Muscle of back (tissue), 11 donors: ENCODE measurements around the gene ADCY4. TPM values are rescaled to one million over a fixed set of nuclear protein-coding genes. Genes with fewer than 3 reads are reported as not detected.

Experiments used
- DNase-seq, 3 donors: peaks; one replicate each; pipeline versions ENCODE4 v3.0.0 to v3.0.0-alpha.2; 2013
- polyA plus RNA-seq, 10 donors: library from polyadenylated mRNA; unstranded; fragments of 120-200 nt; gene quantifications; one replicate each; pipeline ENCODE4 v1.2.1, GENCODE V29; 2013; ENCODE audit not compliant: insufficient read length in 10 of 10

ADCY4 gene
- polyA plus RNA-seq, 10 donors = 8.5 to 23.7 (median 14.3) TPM

GRCh38 chr14:24299255-24300191 is 35.3 kb downstream of the ADCY4 start, which contains the start of the genes DHRS1 and NOP9:
Gene DHRS1 (minus strand): TSS chr14:24299780. CDS start chr14:24299106, 674 bp downstream.
Gene NOP9 (plus strand): TSS chr14:24299850. CDS start chr14:24299955, 105 bp downstream.
- DNase-seq = peak; percentile 87 to 95 (median 93)

- DNase-seq = no peak
Measured at GRCh38 chr14:24298892-24299254, 36.0 kb downstream of the ADCY4 start.

DNA sequence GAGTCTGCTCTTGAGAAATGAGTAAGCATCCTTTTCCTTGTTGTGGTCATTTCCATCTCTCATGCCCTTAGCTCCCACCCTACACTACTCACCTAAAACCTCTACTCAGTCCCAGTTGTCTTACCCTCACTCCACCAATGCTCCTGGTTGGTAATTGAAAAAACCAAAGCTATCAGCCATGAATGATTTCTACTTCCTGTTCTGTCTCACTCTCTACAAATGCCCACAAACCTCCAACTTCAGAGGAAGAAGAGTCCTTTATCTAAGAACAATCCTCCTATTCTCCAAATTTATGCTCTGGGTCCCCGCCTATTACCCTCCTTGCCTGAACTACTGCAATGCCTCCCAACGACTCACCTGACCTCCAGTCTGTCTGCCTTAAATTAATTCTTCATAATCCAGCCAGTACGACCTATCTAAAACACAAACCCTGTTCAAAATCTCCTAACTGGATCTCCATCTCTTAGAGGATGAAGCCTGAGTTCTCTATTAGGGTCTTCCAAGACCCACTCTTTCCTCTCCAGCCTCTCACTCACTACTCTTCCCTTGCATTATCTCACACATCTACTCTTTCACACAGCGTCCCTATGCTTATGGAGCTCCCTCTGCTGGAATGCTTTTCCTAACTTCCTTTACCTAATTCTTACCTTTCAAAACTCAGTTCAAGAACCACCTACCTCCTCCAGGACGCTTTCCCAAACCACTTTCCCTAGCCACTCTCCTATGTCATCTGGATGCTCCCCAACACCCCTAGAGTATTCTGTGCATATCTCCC is 37.5 kb downstream of the ADCY4 start:
- DNase-seq = no peak

DNA sequence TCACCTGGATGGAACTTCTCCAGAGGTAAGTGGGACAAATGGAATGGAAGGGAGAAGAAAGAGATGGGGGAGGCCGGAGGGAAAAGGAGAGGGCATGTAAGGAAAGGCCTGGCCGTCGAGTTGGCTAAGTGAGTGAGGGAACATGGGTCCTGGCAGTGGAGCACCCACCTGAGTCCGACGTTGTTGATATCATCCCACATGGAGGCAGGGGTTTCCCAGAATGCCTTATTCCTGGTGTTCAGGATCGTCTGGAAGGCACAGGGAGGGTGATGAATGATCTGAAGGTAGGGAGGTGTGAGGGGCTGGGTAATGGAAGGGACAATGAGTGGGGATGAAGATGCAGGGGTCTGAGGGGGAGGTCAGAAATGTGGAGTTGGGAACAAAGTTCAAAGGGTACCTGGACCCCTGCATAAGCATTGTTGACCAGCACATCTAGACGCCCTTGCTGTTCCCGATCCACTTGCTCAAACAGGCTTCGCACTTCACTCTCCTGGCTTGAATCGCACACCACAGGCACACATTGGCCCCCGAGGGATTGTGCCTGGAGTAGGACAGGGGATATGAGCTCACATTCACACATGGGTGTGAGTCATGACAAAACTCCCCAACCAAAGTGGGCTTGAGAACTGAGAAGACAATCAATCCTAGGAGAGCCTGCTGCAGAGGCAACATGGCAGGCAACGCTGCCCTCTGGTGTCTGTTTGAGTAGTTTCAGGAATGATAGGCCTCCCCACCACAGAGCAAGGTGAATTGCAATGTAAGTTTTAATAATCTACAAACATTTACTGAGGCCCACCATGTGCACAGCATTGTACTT is 38.3 kb downstream of the ADCY4 start:
- DNase-seq = peak; percentile 71 to 81 (median 80)

GRCh38 chr14:24293525-24293924 is 41.3 kb downstream of the ADCY4 start:
- DNase-seq = no peak

- no peak for DNase-seq
Measured at GRCh38 chr14:24292118-24292807, 42.6 kb downstream of the ADCY4 start.

DNA sequence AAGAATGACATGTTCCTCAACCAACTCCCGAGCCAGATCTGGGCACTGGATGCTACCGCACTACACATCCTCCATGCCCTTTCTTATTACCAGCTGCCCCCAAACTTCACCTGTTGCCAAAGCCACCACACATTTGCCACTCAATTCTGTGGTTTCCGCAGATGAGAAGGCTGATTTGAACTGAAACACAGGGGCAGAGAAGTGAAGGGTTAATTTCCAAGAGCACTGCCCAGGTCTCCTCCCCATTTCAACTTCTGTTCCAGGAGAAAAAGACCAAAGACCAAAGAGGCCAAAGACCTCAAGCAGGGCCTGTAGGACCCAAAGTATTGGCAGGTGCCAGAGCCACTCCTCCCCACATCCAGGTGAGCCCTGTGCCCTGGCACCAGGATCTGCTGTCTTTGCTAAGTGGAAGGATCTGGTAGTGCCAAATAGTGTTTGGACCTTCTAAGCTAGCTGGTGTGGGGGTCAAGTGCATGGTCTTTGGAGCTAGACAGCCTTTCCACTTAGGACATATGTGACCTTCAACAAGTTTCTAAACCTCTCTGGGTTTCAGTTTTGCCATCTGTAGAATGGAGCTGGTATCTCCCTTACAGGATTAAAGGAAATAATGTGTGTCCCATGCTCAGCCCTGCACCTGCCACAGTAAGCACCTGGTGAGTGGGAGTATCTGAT is 43.3 kb downstream of the ADCY4 start:
- no peak for DNase-seq

DNA sequence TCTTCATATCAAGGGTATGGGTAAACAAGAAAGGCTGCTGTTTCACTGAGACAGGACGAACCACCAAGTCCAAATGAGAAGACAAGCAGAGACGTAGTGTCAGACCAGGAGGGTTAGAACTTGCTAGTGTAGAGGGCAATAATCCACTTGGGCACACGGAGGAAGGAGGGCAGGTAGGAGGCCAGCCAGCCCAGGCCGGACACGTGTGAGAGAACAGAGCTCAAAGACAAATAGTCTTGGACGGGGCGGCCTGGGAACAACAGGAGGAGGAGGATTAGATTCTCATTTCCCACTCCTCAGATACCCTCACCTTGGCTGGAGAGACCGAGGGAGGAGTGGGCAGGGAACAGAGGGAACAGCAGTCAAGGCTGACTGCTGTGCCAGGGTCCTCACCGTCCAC is 44.1 kb downstream of the ADCY4 start:
- DNase-seq = no peak

DNA sequence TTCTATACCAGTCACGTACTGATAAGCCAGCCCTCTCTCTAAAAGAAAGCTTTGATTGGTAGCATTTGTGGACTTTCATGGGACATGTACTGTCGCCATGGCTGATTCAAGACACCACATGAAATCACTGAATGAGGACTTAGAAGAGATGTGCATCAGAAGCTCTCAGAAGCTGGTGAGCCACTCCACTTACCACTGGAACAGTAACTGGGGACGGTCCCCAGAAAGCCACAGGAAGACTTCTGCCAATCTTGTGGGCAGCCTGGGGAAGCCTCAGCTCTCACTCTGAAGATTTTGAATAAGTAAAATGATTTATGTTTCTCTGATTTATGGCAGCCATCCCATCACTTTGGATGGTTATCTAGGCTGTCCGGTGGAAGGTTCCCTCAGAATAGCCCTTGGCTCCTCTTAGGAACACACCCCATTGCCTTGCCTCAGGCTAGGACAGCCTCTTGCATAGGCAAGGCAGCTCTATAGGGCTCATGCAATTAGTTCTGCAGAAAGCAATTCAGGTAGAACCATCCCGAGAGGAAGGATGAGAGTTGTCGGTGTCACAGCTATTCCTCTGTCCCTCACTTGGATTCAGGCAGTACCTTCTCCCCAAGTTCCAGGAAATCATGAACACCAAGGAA is 45.1 kb downstream of the ADCY4 start:
- DNase-seq = no peak

GRCh38 chr14:24286996-24287395 is 47.9 kb downstream of the ADCY4 start:
- no peak for DNase-seq

DNA sequence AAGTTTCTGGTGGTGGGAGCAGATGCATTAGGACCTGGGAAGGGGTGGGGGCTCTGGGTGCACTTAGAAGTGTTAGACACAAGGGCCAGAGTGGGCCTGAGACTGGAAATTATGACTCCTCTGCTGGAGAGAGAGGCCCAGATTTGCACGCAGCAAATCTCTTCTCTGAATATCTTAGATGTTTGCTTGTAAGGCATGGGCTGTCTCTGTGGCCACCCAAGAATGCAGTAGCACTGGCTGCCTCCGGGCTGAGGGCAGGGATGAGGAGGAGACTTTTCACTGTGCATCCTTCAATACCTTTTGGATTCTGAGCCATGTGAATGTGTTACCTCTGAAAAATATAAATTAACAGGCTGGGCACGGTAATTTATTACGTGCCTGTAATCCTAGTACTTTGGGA is 49.5 kb downstream of the ADCY4 start:
- no peak for DNase-seq

GRCh38 chr14:24284501-24285035 is 50.3 kb downstream of the ADCY4 start:
- no peak for DNase-seq

- DNase-seq = no peak
Measured at GRCh38 chr14:24283796-24284460, 50.9 kb downstream of the ADCY4 start.

GRCh38 chr14:24282736-24283135 is 52.1 kb downstream of the ADCY4 start:
- DNase-seq = no peak

- DNase-seq = no peak
Measured at GRCh38 chr14:24281636-24282035, 53.2 kb downstream of the ADCY4 start.

DNA sequence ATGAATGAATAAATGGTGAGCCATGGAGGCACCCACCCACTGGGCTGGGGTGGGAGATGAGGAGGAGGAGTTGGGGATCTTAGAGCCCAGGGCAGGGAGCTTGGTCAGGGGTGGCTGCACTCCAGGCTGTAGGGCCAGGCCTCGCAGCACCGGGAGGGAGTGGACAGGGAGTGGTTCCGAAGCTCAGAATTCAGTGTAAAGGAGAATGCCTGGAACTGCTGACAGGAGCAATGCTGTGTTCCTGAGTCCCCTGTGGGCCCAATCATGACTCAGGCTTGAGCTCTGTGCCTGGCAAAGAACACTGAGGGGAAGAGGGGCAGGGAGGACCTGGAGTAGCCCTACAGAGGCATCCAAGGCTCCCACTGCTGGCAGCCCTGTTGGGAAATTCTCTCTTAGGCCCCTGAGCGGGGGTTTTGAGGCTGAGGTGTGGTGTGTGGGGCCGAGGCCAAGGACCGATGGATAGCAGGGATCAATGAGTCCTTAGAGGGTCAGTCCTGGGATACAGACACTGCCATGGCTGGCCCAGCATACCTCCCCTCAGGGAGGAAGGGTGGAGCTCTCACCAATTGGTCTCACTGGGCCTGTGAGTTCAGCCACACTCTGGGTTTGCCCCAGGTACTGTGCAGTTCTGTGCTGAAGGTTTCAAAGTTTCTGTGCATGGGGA is 53.9 kb downstream of the ADCY4 start:
- DNase-seq = no peak

- no peak for DNase-seq
Measured at GRCh38 chr14:24279301-24280186, 55.3 kb downstream of the ADCY4 start.

DNA sequence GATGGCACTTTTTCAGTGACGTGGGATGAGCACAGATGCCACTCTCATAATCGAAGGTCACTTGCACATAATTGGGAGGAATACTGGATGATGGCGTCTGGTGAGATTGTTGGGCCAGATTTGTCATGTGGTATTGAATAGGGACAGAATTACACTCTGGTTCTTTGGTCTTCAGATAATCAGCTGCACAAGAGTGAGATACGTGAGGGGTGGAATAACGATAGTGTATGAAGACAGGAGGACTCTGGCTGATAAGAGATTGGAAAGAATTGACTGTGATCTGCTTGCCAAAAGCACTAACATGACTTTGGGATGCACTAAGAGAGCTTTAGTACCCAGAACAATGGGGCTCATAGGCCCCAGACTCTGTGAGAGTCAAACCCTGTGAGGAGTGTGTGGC is 56.4 kb downstream of the ADCY4 start:
- DNase-seq = no peak
